OCI-LY3 (cell line): ENCODE results near the gene SOX11.

Source experiments
- H2AFZ ChIP-seq: fragments of 200-600, 300-600 bp; shearing (Covaris generic); 2 replicates; pipeline ENCODE4 v1.6.0; 2014; ENCODE audit warnings: antibody characterized with exemption, low read depth, low read length
- H3K27ac ChIP-seq: fragments of 200-600, 300-600 bp; sonication (generic); 2 replicates; pipeline ENCODE4 v1.5.1; 2014; ENCODE audit warnings: mild to moderate bottlenecking, low read length, moderate library complexity, mixed read lengths
- H3K27me3 ChIP-seq: fragments of 200-600, 300-600 bp; sonication (generic); 2 replicates; pipeline ENCODE4 v1.6.1; 2014; ENCODE audit warnings: low read depth, low read length, mixed read lengths
- H3K36me3 ChIP-seq: fragments of 200-600, 300-600 bp; sonication (generic); replicated peaks from 2 replicates; pipeline ENCODE3; 2014; ENCODE audit warnings: low read depth, low read length, mixed read lengths
- H3K4me1 ChIP-seq: fragments of 300-600, 200-600 bp; sonication (generic); 2 replicates; pipeline ENCODE4 v1.6.1; 2014; ENCODE audit warnings: low read length, mixed read lengths
- H3K4me2 ChIP-seq: fragments of 200-600, 300-600 bp; sonication (generic); 2 replicates; pipeline ENCODE4 v1.6.1; 2014; ENCODE audit warnings: low read length, mixed read lengths
- H3K4me3 ChIP-seq: fragments of 300-600, 200-600 bp; sonication (generic); 2 replicates; pipeline ENCODE4 v1.5.1; 2014; ENCODE audit warnings: antibody characterized with exemption, mild to moderate bottlenecking, low read length, moderate library complexity
- H3K79me2 ChIP-seq: fragments of 300-600, 200-600 bp; shearing (Covaris generic); 2 replicates; pipeline ENCODE4 v1.6.1; 2014; ENCODE audit warnings: mild to moderate bottlenecking, low read length, mixed read lengths
- H3K9ac ChIP-seq: fragments of 300-600, 200-600 bp; shearing (Covaris generic); 2 replicates; pipeline ENCODE4 v1.6.0; 2014; ENCODE audit warnings: mild to moderate bottlenecking, low read length, moderate library complexity
- H3K9me3 ChIP-seq: fragments of 200-600, 300-600 bp; shearing (Covaris generic); 2 replicates; pipeline ENCODE4 v1.6.1; 2014; ENCODE audit warnings: low read length, mixed read lengths; ENCODE audit not compliant: insufficient read depth
- H4K20me1 ChIP-seq: fragments of 200-600, 300-600 bp; sonication (generic); 2 replicates; pipeline ENCODE4 v1.6.1; 2016; ENCODE audit warnings: low read length, mixed read lengths; ENCODE audit not compliant: insufficient read depth
- CTCF ChIP-seq: fragments of 200-600, 300-600 bp; sonication (generic); IDR thresholded peaks from 2 replicates; pipeline ENCODE4 v1.5.1; 2014; ENCODE audit warnings: antibody characterized with exemption, low read length, low read depth
- EZH2phosphoT487 ChIP-seq: fragments of 200-600 bp; shearing (Covaris generic); IDR thresholded peaks from 2 replicates; pipeline ENCODE4 v1.6.1; 2018; ENCODE audit warnings: antibody characterized with exemption, mixed run types, low read depth

SOX11 gene

GRCh38 chr2:5695654-5696403 lies 3.6 kb downstream of the SOX11 start:
- Histone ChIP-seq H3K9ac (no peak overlapping the region), H3K4me2 (no peak overlapping the region), H2AFZ (no peak overlapping the region), H3K27me3 (no peaks in the 10 kb centered on the region), H3K9me3 (no peaks in the 10 kb centered on the region), H4K20me1 (no peaks in the 10 kb centered on the region), H3K4me3 (no peak overlapping the region), H3K27ac (no peak overlapping the region), H3K79me2 (no peaks in the 10 kb centered on the region), H3K4me1 (no peaks in the 10 kb centered on the region), H3K36me3 (no peaks in the 10 kb centered on the region)
- TF ChIP-seq EZH2phosphoT487 = no peak
- TF ChIP-seq CTCF = no peak

- Histone ChIP-seq H3K4me1 (no peaks in the 10 kb centered on the region), H3K27ac (no peak overlapping the region), H3K27me3 (no peaks in the 10 kb centered on the region), H4K20me1 (no peaks in the 10 kb centered on the region), H3K79me2 (no peaks in the 10 kb centered on the region), H3K4me2 (no peak overlapping the region), H3K9me3 (no peaks in the 10 kb centered on the region), H2AFZ (no peak overlapping the region), H3K36me3 (no peaks in the 10 kb centered on the region), H3K9ac (no peak overlapping the region), H3K4me3 (no peak overlapping the region)
- TF ChIP-seq EZH2phosphoT487 (no peak), CTCF (no peak)
These were observed 4.3 kb downstream of the SOX11 start for GRCh38 chr2:5696404-5696944.

- Histone ChIP-seq H4K20me1 (no peaks in the 10 kb centered on the region), H3K4me2 (no peak overlapping the region), H3K79me2 (no peaks in the 10 kb centered on the region), H3K27me3 (no peaks in the 10 kb centered on the region), H3K27ac (no peak overlapping the region), H3K4me1 (no peaks in the 10 kb centered on the region), H3K9ac (no peak overlapping the region), H3K4me3 (no peak overlapping the region), H2AFZ (no peak overlapping the region), H3K36me3 (no peaks in the 10 kb centered on the region), H3K9me3 (no peaks in the 10 kb centered on the region)
- no peak for TF ChIP-seq CTCF
- no peak for TF ChIP-seq EZH2phosphoT487
These were observed 4.8 kb downstream of the SOX11 start for GRCh38 chr2:5696945-5697521.

- H3K27ac ChIP-seq = no peak overlapping the region
- H3K4me1 ChIP-seq = no peaks in the 10 kb centered on the region
These were observed 5.4 kb downstream of the SOX11 start for GRCh38 chr2:5697562-5697961.

More at GRCh38 chr2:5697562-5697961, 5.4 kb downstream of the SOX11 start:
- H4K20me1 ChIP-seq = no peaks in the 10 kb centered on the region
- no peaks in the 10 kb centered on the region for H3K79me2 ChIP-seq
- TF ChIP-seq EZH2phosphoT487 (no peak), CTCF (no peak)
- H2AFZ ChIP-seq = no peak overlapping the region
- H3K9me3 ChIP-seq = no peaks in the 10 kb centered on the region
- H3K4me2 ChIP-seq = no peak overlapping the region
- H3K4me3 ChIP-seq = no peak overlapping the region
- no peaks in the 10 kb centered on the region for H3K36me3 ChIP-seq
- no peaks in the 10 kb centered on the region for H3K27me3 ChIP-seq
- H3K9ac ChIP-seq = no peak overlapping the region
